Measurements from ENCODE around the gene CAB39L.
"Not testable (repeated sequence)": the region's sequence is repeated elsewhere in the genome, so short reads cannot be mapped to it uniquely, and the experiment has no call there.

Gene CAB39L

GRCh38 chr13:49347650-49348385 lies 96.0 kb downstream of the CAB39L start:
- no peak for DNase-seq (ENCODE audit: low read depth in 2 of 2)

GRCh38 chr13:49346460-49346859 lies 97.4 kb downstream of the CAB39L start:
- no peak for DNase-seq (ENCODE audit: low read depth in 2 of 2)

DNA sequence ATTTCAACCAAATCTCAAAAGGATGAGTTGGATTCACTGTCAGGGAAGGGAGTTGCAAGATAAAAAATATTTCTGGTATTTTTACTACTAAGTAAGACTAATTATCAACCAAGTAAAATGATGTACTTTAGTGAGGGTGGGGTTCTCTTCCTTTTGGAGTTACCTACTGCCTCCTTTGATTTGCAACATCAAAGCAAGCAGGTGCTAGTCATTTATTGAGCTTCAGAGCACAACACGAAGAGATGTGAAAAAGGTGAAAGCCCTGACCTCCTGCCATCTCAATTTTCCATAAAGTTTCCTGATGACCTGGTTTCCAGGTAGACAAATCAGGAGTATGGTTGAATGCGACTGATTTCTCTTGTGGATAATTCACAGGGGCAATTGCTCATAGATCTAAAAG lies 100.1 kb downstream of the CAB39L start:
- DNase-seq (ENCODE audit: low read depth in 2 of 2), result no peak

DNA sequence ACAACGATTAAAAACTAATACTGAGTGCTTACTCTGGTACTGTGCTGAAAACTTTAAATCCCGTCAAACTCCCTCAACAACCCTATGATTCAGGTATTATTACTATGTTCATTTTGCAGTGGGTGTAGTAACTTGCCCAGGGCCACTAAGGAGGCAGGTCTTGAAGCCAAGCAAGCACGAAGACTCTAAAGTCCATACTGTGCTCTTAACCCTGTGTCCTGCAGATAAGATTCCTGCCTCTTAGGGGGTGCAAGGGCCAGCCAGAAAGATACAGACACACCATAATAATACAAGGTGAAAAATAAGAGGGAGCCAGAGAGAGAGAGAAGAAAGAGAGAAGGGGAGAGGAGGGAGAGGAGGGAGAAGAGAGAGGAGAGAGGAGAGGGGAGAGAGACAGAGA lies 100.6 kb downstream of the CAB39L start:
- DNase-seq (ENCODE audit: low read depth in 2 of 2), result no peak

GRCh38 chr13:49342454-49342853 lies 101.4 kb downstream of the CAB39L start:
- DNase-seq (ENCODE audit: low read depth in 2 of 2), result no peak

DNA sequence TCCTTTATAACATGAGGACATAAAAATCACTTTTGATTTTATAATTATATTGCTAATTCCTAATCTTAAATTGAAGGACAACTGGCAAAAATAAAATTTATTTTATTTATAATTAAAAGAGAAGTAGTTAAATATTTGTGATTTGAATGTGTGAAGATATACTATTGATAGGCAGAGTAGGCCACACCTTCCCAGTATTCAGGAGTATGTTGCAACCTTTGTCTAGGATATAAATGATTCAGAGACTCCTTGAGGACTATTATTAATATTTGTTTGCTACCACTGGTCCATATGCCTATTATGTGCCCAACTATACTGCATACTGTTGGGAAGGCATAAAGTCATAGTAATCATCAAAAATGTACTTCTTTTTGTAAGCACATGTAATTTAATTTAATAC lies 101.9 kb downstream of the CAB39L start:
- no peak for DNase-seq (ENCODE audit: low read depth in 2 of 2)

GRCh38 chr13:49341517-49341916 lies 102.3 kb downstream of the CAB39L start:
- no peak for DNase-seq (ENCODE audit: low read depth in 2 of 2)

DNA sequence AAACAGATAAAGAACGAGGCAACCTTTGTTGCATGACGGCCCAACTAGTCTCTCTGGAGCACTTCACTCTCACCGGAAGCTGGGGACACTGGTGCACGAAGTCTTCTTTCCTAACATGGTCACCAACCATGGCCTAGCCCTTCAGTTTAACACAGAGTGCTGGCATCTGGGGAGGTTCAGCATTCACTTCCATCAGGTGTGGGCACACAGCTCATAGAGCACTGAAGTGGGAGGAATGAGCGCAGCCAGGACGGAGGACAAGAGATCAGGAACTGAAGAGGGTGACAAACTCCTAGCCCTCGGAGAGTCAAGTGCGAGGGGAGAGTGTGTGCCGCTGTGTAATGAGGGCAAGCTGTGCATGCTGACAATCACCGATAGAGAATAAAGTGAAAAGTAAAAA lies 103.7 kb downstream of the CAB39L start:
- no peak for DNase-seq (ENCODE audit: low read depth in 2 of 2)

GRCh38 chr13:49336655-49337054 lies 107.2 kb downstream of the CAB39L start:
- no peak for DNase-seq (ENCODE audit: low read depth in 2 of 2)

GRCh38 chr13:49330546-49330864 lies 113.4 kb downstream of the CAB39L start:
- DNase-seq (ENCODE audit: low read depth in 2 of 2), result no peak

DNA sequence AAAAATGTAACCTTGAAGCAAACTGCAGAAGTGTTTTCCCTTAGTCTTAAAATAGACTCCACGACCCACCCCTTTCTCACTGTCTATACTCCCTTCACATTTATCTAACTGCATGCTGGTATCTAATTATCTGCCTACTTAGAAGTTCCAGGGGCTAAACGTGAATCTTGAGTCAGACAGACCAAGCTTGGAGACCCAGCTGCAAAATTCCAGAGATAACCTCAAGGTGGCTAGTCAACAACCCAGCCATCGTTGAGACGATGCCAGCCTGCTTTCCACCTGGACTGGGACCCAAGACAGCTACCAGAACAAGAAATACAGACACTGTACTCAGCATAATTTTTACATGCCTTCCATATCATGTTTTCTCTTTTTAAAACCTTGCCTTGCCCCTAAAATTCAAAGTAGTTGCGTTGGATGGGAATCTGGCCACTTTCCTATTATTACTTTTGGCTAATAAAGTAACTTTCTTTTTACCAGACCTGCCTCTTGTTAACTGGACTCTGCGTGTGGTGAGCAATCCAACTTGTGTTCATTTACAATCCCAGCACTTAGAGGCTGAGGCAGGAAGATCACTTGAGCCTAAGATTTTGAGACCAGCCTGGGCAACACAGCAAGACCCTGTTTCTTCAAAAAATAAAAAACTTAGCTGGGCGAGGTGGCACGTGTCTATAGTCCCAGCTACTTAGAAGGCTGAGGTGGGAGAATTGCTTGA lies 113.9 kb downstream of the CAB39L start:
- no peak for DNase-seq (ENCODE audit: low read depth in 2 of 2)

DNA sequence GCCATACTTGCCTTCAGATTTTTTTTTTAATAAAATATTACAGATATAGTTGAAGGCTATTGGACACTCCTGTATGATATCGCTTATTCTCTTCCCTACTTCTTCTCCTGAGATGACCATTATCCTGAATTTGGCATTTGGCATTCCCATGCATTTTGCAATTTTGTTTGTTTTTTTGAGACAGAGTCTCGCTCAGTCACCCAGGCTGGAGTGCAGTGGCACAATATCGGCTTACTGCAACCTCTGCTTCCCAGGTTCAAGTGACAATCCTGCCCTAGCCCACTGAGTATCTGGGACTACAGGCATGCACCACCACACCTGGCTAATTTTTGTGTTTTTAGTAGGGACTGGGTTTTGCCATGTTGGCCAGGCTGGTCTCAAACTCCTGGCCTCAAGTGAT lies 116.7 kb downstream of the CAB39L start:
- DNase-seq (ENCODE audit: low read depth in 2 of 2), result not testable (repeated sequence)

- DNase-seq (ENCODE audit: low read depth in 2 of 2), result no peak
Measured at GRCh38 chr13:49326222-49326917, 117.5 kb downstream of the CAB39L start.

GRCh38 chr13:49323344-49323743 lies 120.5 kb downstream of the CAB39L start:
- no peak for DNase-seq (ENCODE audit: low read depth in 2 of 2)

DNA sequence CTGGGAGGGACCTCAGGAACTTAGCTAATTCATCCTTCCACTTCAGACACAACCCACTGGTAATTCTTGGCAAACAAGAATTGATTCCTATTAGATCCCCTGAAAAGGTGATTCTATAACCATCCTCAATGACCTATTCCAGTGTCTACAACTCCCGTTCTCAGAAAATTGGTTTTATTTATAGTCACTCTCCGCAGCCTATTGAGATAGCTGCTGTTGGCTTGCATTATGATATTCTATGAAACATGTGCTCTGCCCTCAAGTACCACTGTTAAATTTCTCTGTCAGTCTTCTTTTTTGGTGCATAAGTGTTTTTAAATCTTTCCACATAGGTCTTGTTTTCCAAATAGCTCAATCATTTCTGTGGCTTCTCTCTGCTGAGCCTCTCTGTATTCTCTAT lies 121.2 kb downstream of the CAB39L start:
- DNase-seq (ENCODE audit: low read depth in 2 of 2), result no peak

DNA sequence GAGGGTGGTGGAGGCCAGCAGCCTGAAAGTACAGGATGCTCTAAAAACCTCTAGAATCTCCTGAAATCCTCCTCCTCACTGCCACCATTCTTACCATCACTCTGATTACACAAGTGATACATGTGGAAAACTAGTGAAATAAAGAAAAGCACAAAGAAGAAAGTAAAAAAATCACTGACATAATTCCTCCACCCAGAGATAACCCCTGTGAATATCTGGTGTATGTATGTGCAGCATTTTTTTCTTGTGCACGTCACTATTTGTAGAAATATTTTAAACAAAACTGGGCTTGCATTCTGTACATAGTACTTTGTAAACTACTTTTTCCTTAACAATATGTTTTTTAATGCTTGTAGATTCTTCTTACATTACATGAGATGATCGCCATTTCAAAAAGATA lies 122.9 kb downstream of the CAB39L start:
- no peak for DNase-seq (ENCODE audit: low read depth in 2 of 2)

DNA sequence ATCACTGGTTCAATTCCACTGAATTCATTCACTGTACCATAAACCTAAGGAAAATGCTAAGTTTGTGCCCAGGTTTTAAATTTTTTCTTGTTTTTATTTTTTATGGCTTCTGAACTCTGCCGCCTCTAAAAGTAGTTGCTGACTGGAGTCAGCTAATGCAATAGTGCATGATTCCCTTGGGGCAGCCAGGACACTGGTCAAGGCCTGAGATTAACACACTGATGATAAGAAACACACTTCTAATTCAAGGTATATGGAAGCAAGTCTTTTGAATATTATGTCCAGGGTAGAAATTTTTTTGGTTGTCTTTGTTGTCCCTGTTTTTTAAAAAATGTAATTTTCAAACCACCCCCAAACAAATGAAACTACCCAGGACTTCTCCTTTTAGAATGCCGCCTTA lies 123.9 kb downstream of the CAB39L start:
- no peak for DNase-seq (ENCODE audit: low read depth in 2 of 2)

DNA sequence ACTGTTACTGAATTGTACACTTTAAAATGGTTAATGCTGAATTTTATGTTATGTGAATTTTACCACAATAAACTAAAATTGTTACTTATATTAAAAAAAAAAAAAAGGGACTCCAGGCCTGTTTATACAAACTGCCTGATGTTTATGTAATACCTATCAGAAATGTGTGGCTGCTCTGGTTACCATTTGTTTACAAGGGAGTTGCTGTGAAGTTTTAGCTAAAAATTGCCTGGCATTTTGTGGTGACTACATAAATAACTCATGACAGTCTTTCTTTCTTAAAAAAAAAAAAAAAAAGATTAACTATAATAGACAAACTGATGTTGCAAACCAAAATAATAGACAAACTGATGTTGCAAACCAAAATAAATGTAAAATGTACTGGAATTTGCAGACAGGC lies 124.3 kb downstream of the CAB39L start:
- DNase-seq (ENCODE audit: low read depth in 2 of 2), result no peak

DNA sequence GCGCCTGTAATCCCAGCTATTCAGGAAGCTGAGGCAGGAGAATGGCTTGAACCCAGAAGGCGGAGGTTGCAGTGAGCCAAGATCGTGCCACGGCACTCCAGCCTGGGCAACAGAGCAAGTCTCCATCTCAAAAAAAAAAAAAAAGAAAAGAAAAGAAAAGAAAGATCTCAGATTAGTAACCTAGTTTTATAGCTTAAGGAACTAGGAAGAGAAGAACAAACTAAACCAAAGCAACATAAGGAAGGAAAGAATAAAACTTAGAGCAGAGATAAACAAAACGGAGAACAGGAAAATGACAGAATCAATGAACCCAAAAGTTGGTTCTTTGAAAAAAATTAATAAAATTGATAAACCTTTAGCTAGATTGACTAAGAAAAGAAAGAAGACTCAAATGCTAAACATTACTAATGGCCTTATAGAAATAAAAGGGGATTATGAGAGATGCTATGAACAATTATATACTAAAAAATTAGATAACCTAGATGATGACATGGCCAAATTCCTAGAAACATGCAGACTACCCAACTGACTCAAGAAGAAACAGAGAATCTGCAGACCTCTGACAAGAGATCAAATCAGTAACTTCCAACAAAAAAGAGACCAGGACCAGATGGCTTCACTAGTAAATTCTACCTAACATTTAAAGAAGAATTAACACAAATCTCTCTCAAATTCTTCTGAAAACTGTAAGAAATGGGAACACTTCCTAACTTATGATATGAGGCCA lies 127.9 kb downstream of the CAB39L start:
- no peak for DNase-seq (ENCODE audit: low read depth in 2 of 2)

- no peak for DNase-seq (ENCODE audit: low read depth in 2 of 2)
Measured at GRCh38 chr13:49315036-49315565, 128.8 kb downstream of the CAB39L start.

- DNase-seq (ENCODE audit: low read depth in 2 of 2), result no peak
Measured at GRCh38 chr13:49314344-49314882, 129.5 kb downstream of the CAB39L start.

GRCh38 chr13:49311816-49312215 lies 132.0 kb downstream of the CAB39L start:
- DNase-seq (ENCODE audit: low read depth in 2 of 2), result no peak
